GM18508 (cell line): ENCODE results near the gene TTI1.

Experiments used
- ATAC-seq: cut with Tn5 transposase; IDR thresholded peaks from one replicate; pipeline ENCODE4 v1.9.1; 2021; ENCODE audit warnings: moderate number of reproducible peaks; ENCODE audit not compliant: insufficient read depth, unreplicated experiment

The TTI1 gene

GRCh38 chr20:37943501-37944455, 89.5 kb downstream of the TTI1 start:
- no peak for ATAC-seq

GRCh38 chr20:37943033-37943432, 90.2 kb downstream of the TTI1 start:
- ATAC-seq: no peak

GRCh38 chr20:37941992-37942391, 91.3 kb downstream of the TTI1 start:
- ATAC-seq: no peak

GRCh38 chr20:37941332-37941731, 91.9 kb downstream of the TTI1 start:
- ATAC-seq: no peak

- ATAC-seq: no peak
These were observed 92.4 kb downstream of the TTI1 start for GRCh38 chr20:37940858-37941257.

- no peak for ATAC-seq
These were observed 93.3 kb downstream of the TTI1 start for GRCh38 chr20:37939701-37940560.

- ATAC-seq: no peak
These were observed 94.3 kb downstream of the TTI1 start for GRCh38 chr20:37938954-37939353.

GRCh38 chr20:37938181-37938750, 95.0 kb downstream of the TTI1 start:
- no peak for ATAC-seq

GRCh38 chr20:37937686-37938085, 95.6 kb downstream of the TTI1 start:
- no peak for ATAC-seq

- ATAC-seq: no peak
These were observed 96.8 kb downstream of the TTI1 start for GRCh38 chr20:37936451-37936850.

GRCh38 chr20:37936041-37936440, 97.2 kb downstream of the TTI1 start:
- ATAC-seq: no peak

GRCh38 chr20:37935435-37935834, 97.8 kb downstream of the TTI1 start:
- ATAC-seq: no peak

GRCh38 chr20:37934634-37935375, 98.5 kb downstream of the TTI1 start:
- no peak for ATAC-seq

GRCh38 chr20:37933786-37934633, 99.2 kb downstream of the TTI1 start:
- ATAC-seq: no peak
